ENCODE measurements around the gene F10. TPM values are rescaled to one million over a fixed set of nuclear protein-coding genes. Genes with fewer than 3 reads are reported as not detected.
"Not testable (repeated sequence)": the region's sequence is repeated elsewhere in the genome, so short reads cannot be mapped to it uniquely, and the experiment has no call there.

F10 gene
- total RNA-seq, 1 donor from 2014 or later = not detected

DNA sequence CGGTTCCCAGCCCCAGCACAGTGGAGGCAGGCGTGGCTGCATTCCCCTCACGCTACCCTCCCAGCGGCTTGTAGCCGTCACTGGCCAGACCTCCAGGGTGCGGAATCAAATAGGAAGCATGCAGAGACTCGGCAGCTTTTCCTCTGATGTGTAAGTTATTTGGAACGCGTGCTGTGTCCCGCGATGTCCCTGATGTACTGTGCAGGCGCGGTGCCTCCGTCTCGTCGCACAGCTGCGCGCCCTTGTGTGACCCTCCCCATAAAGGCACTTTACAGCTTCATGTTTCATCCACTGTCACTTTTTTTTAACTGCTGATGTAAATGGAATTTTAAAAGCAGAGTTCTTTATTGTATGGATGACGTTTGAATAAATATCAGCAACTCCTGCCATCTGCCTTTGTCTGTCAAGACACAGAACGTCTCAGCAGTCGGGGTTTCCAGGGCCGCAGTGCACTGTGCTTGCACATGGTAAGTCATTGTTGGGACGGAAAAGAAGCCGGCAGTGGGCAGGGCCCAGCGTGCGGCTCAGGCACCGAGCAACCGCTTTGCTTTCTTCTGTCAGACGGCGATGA is 24.4 kb upstream of the F10 start:
- no peak for DNase-seq (ENCODE audit: extremely low read depth, low read depth, low spot score)

DNA sequence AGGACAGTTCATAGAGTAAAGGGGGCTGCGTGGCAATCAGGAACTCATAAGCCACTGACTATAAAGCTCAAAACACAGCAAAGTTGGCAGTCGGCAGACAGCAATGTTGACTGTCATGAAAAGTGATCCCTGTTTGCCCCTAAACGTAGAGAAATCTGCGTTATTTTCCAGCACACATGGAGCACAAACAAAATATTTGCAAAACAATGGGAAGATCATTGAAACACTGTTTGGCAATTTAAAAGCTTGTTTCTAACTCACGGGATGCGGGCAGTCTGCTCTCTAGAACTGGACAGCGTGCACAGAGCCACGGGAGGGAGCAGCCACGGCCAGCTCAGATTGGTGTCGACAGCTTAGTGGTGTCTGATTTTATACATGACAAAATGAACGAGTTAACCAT is 23.5 kb upstream of the F10 start:
- no peak for DNase-seq (ENCODE audit: extremely low read depth, low read depth, low spot score)

DNA sequence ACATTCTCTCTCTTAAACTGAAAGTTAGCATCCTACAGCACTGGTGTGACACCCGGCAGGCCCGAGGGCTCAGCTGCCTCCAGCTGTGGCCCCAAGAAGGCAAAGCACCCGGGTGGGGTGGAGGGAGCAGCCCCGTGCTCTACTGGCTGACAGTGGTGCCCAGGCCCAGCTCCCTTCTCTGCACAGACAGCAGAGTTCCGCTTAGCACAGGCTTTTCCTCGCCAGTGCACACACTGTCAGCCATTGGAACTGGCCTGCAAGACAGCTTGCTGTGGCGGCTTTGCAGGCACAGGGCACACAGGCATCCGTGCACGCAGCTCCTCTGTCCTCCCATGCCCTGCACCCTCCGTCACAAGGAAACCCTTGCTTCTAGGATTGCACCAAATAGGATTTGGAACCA is 20.3 kb upstream of the F10 start:
- not testable (repeated sequence) for DNase-seq (ENCODE audit: extremely low read depth, low read depth, low spot score)

DNA sequence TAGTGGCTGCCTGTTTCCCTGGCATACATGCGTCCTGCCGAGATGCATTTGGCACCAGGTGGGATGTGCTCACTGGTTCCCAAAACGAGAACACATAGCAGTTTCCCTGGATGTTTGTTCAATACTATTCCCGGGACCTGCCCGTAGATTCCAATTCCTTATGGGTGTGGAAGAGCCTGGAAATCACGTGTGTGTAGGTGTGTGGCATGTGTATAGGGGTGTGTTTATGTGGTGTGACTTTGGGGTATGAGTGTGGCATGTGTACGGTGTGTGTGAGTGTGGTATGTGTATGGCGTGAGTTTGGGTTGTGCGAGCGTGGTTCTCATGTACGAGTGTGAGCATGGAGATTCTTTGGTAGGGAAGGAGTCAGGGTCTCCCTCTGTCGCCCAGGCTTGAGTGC is 19.9 kb upstream of the F10 start:
- DNase-seq (ENCODE audit: extremely low read depth, low read depth, low spot score) = no peak

DNA sequence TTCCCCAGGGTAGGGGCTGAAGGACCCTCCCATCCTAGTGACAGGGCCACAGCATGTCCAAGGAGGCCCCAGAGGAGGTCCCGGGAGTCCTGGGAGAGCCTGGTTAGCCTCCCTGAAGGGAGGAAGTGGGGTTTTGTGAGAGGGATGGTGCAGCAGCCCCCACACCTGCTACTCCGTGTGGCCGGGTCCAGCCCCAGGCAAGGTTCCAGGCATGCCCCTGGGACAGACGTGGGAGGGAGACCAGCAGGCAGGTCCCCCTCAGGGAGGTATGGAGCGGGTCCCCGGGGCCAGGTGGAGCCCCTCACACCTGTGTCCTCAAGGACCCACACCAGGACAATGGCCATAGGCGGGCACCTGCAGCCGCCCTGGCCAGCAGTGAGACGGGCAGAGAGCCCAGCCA is 19.0 kb upstream of the F10 start:
- no peak for DNase-seq (ENCODE audit: extremely low read depth, low read depth, low spot score)

DNA sequence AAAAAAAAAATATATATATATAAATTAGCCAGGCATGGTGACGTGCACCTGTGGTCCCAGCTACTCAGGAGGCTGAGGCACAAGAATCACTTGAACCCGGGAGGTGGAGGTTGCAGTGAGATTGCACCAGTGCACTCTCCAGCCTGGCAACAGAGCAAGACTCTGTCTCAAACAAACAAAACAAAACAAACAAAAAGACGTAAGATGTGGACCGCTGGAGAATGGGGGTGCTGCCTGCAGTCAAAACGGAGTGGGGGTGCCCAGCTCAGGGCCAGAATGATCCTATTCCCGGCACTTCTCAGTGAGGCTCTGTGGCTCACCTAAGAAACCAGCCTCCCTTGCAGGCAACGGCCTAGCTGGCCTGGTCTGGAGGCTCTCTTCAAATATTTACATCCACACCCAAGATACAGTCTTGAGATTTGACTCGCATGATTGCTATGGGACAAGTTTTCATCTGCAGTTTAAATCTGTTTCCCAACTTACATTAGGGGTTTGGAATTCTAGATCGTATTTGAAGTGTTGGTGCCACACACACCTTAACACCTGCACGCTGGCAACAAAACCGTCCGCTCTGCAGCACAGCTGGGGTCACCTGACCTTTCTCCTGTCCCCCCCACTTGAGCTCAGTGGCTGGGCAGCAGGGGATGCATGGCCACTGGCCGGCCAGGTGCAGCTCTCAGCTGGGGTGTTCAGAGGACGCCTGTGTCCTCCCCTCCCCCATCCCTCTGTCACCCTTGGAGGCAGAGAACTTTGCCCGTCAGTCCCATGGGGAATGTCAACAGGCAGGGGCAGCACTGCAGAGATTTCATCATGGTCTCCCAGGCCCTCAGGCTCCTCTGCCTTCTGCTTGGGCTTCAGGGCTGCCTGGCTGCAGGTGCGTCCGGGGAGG is 17.3 kb upstream of the F10 start, which contains the start of gene F7:
Gene F7, plus strand, starts transcription at position 760 of the 889 bp plus-strand sequence. Its CDS starts 51 bp downstream, at position 811.
- DNase-seq (ENCODE audit: extremely low read depth, low read depth, low spot score) = no peak

DNA sequence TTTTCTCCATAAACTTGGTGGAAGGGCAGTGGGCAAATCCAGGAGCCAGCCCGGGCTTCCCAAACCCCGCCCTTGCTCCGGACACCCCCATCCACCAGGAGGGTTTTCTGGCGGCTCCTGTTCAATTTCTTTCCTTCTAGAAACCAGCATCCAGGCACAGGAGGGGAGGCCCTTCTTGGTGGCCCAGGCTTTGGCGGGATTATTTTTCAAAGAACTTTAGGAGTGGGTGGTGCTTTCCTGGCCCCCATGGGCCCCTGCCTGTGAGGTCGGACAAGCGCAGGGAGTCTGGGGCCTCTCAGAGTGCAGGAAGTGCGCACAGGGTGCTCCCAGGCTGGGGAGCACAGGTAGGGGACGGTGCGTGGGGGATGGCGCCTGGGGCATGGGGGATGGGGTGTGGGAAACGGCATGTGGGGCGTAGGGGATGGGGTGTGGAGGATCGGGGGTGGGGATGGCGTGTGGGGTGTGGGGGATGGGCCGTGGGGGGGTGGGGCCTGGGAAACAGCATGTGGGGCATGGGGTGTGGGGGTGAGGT is 16.6 kb upstream of the F10 start:
- DNase-seq (ENCODE audit: extremely low read depth, low read depth, low spot score) = no peak

DNA sequence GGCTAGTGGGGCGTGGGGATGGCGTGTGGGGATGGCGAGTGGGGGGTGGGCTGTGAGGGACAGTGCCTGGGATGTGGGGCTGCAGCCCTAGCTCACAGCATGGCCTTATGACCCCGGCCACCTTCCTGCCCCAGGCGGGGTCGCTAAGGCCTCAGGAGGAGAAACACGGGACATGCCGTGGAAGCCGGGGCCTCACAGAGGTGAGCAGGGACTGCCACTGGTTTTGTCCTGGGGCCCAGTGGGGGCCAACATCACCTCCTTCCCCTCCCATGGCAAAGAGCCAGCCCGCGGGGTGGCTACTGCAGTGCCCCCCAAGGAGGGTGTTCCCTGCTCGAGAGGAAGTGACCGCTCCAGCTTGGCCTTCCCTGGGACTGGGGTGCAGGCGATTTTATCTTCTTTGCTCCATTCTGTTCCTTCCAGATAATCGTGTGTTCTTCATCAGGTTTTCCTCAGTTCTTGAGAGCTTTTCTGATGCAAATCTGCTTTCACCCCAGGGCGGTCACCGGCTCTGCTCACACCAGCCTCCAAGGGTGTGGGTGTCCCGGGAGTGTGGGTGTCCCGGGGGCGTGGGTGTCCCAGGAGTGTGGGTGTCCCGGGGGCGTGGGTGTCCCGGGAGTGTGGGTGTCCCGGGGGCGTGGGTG is 15.8 kb upstream of the F10 start:
- DNase-seq (ENCODE audit: extremely low read depth, low read depth, low spot score) = no peak

DNA sequence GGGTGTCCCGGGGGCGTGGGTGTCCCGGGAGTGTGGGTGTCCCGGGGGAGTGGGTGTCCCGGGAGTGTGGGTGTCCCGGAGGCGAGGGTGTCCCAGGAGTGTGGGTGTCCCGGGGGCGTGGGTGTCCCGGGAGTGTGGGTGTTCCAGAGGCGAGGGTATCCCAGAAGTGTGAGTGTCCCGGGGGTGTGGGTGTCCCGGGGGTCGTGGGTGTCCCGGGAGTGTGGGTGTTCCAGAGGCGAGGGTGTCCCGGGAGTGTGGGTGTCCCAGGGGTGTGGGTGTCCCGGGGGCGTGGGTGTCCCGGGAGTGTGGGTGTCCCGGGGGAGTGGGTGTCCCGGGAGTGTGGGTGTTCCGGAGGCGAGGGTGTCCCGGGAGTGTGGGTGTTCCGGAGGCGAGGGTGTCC is 14.1 kb upstream of the F10 start:
- DNase-seq (ENCODE audit: extremely low read depth, low read depth, low spot score) = not testable (repeated sequence)

DNA sequence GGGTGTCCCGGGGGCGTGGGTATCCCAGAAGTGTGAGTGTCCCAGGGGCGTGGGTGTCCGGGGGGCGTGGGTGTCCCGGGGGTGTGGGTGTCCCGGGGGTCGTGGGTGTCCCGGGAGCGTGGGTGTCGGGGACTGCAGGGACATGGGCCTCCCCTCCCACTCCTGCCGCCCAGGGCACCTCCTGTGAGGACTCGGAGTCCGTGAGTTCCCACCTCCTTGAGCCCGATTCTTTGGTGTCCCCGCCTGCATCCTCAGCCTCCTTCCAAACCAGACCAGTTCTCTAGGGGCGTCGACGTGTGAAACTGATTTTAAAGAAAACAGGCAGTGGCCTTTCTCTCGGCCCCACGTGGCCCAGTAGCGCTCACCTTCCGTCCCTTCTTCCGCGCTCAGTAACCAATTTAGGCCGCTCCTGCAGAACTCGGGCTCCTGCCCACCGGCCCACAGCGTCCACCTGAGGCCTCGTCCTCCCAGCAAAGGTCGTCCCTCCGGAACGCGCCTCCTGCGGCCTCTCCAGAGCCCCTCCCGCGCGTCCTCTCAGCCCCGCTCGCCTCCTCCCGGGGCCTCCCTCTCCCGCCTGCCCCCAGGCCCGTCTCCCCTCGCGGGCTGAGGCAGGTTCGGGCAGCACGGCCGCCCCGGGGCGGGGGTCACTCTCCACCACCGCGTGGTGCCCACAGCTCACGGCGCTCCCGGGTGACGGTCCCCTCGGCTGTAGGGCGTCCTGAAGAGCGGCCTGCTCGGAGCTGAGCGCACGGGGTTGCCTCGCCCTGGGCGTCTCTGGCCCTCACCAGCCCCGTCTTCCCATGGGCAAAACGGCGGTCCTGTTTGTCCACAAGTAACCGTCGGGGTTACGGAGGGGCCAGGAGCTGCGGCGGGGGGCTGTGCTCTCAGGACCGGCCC is 13.2 kb upstream of the F10 start:
- no peak for DNase-seq (ENCODE audit: extremely low read depth, low read depth, low spot score)

DNA sequence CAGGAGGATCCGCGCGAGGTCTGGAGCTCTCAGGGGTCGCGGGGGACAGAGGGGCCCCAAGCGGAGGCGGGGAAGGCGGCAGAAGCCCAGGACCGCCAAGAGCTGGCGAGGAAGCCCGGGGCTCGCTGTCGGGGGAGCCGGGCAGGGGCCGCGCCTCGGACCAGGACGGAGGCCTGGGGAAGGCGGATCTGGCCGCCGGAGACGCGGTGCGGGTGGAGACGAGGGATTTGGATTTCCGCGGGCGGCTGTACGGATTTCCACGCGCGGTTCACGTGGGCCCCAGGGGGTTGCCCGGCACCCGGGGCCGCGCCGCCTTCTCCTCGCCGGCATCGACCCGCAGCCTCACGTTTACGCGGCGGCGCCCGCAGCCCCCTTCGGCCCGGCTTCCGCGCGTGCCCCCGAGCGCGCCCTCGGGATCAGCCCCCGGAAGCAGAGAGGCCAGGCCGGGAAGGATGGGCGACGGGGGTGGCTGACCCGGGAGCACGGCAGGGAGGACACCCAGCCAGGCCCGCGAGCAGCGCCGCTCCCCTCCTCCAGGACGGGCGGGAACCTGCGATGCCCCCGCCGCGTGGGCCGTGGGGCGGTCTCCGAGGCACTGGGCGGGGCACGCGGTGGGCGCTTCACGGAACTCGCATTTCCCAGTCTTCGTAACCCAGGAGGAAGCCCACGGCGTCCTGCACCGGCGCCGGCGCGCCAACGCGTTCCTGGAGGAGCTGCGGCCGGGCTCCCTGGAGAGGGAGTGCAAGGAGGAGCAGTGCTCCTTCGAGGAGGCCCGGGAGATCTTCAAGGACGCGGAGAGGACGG is 12.3 kb upstream of the F10 start:
- no peak for DNase-seq (ENCODE audit: extremely low read depth, low read depth, low spot score)

DNA sequence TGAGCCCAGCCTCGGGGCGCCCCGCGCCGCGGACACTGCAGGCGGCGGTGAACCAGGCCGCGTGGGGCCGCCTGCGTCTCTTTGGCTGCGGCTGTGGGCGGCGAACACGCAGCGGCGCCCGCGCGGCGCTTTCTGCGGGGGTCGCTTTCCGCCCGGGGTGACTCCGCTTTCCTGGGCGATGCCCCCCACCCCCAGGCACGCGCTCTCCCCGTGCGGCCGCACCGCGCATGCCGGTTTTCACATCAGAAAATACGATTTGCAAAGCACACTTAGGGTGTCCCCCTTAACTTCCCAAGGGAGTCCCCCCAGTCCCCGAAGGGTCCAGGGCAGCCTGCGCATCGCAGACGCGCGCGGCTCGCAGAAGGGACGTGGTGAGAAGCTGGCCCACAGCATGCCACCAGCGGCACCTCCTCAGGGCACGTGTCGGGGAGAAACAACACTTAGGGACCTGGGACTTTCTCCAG is 11.7 kb upstream of the F10 start:
- DNase-seq (ENCODE audit: extremely low read depth, low read depth, low spot score) = no peak

DNA sequence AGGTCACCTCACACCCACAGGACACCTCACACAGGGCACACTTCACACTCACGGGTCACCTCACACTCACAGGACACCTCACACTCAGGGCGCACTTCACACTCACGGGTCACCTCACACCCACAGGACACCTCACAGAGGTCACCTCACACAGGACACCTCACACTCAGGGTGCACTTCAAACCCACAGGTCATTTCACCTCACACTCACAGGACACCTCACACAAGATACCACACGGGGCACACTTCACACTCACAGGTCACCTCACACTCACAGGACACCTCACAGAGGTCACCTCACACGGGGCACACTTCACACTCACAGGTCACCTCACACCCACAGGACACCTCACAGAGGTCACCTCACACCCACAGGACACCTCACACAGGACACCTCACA is 10.8 kb upstream of the F10 start:
- DNase-seq (ENCODE audit: extremely low read depth, low read depth, low spot score) = not testable (repeated sequence)

DNA sequence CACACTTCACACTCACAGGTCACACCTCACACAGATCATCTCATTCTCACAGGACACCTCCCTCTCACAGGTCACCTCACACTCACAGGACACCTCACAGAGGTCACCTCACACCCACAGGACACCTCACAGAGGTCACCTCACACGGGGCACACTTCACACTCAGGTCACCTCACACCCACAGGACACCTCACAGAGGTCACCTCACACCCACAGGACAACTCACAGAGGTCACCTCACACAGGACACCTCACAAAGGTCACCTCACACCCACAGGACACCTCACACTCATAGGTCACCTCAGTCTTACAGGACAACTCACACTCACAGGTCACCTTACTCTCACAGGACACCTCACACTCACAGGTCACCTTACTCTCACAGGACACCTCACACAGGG is 10.1 kb upstream of the F10 start:
- not testable (repeated sequence) for DNase-seq (ENCODE audit: extremely low read depth, low read depth, low spot score)

DNA sequence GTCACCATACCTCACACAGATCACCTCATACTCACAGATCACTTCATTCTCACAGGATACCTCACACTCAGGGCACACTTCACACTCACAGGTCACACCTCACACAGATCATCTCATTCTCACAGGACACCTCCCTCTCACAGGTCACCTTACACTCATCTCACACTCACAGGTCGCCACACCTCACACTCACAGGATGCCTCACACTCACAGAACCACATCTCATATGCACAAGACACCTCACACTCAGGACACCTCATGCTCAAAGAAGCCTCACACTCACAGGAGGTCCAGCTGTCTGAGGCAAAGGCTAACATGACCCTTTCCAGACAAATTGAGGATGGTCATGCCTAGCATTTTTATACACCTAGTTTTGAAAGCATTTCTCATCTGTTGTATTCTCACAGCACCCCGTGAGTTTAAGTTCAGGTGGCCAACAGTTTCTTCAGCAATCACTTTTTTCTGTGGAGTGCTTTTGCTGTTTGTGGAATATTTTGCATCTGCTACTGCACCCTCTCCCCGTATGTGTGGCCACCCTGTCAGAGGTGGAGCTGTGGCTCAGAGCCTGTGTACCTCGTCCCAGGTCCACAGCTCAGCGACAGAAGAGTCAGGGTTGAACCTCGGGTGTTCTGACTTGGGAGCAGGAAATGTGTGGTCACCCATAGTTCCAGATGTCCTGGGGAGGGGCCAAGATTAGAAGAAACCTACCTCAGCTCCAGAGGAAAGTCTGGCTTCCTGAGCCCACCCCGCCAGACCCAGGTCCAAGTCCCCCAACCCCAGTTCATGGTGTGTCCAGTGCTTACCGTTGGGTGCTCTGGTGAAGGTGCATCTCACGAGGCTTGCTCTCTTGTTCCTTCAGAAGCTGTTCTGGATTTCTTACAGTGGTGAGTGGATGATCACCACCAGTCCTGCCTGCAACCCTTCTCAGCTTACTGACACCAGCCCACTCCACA is 9.4 kb upstream of the F10 start:
- no peak for DNase-seq (ENCODE audit: extremely low read depth, low read depth, low spot score)

DNA sequence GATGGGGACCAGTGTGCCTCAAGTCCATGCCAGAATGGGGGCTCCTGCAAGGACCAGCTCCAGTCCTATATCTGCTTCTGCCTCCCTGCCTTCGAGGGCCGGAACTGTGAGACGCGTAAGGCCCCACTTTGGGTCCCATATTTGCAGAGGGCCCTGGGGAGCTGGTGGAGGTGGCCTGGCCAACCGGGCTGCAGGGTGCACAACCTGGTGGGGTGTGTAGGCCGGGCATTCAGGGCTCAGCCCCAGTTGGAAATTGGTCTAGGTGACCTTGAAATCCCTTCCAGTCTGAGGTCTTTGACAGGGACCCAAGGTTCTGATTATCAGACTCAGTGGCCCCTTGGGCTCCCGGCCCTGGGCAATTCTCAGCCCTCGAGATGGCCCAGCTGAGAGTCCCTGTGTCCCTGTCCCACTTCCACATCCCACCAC is 8.7 kb upstream of the F10 start:
- DNase-seq (ENCODE audit: extremely low read depth, low read depth, low spot score) = no peak

DNA sequence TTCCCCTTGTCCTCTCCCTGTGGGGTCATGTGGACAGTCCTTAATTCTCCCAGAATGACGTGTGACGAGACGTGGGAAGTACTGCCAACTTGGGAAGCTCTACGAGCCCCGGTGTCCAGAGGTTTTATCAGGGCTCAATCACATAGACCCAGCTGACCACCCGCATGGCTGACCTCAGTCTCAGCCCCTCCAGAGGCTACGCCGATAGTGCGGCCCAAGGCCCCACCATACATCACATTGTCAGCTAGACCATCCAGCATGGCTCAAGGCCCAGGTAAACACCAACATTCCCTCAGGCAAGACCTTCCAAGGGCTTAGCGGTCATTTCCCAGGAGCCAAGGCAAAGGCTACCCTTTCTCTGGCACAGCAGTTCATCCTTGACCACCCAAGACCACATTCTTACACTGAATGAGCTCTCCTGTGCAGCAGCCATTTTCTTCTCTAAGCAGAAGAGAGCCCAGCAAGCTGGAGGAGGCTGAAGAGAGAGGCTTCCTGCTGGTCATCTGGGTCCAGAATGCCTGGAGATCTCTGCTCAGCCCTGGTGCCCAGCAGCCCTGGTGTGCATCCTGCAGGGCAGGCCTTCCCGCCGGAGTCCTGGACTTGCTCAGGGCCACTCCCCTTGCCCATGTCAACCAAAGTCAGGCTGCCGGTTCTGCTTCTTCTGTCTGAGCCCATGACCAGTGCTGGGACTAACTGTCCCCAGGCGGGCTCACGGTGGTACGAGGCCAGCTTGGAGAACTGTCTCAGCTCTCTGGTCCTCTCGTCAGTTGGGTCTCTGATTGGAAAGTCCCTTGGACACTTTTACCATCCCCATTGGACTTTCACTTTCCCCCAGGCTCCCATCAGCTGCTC is 7.9 kb upstream of the F10 start:
- DNase-seq (ENCODE audit: extremely low read depth, low read depth, low spot score) = no peak
